ENCODE results near the gene TTLL12.

The TTLL12 gene

DNA sequence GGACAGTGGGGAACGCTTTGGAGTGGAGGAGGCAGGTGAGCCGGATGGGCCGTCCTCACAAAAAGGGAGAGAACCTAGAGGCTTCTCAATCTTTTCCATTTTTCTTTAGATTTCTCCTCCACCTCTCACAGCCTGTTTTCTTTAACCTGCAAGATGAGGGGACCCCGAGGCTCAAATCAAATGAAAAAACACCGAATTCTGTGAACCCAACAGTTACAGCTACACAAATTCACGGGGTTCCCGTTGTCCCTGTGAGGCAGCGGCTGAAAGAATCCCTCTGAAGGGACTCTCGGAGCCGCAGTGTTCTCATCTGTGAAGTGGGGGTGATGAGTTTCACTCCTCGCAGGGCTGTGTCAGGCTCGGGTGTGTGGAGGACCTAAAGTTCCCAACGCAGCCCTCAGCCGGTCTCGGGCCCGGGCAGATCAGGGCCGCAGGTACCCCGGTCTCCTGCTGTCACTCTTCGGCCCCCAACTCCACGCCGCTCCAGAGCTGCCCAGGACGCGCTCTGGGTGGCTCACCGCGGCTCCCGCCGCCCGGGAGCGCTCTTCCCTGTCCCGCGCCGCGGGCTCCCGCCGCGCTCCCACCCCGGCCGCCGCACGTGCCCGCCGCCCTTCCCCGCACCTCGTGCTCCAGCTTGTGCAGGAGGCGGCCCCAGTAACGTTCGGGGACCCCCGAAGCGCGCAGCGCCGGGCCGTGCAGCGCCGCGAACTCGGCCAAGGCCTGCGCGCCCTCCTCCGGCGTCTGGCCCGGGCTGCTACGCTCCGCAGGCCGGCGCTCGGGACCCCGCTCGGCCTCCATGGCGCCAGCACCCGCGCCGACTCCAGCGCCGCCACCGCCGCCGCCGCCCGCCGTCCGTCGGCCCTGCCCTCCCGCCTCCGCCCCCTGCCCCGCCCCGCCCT, at the start of gene TTLL12:
Gene TTLL12, minus strand, starts transcription at position 863 of the 899 bp plus-strand sequence. Its CDS starts 65 bp downstream, at position 798.
- peak within 1 kb of the TSS; percentile 79 for H3K4me3 ChIP-seq (ENCODE audit: low read depth, low read length)
- TF ChIP-seq, protein P1, sequence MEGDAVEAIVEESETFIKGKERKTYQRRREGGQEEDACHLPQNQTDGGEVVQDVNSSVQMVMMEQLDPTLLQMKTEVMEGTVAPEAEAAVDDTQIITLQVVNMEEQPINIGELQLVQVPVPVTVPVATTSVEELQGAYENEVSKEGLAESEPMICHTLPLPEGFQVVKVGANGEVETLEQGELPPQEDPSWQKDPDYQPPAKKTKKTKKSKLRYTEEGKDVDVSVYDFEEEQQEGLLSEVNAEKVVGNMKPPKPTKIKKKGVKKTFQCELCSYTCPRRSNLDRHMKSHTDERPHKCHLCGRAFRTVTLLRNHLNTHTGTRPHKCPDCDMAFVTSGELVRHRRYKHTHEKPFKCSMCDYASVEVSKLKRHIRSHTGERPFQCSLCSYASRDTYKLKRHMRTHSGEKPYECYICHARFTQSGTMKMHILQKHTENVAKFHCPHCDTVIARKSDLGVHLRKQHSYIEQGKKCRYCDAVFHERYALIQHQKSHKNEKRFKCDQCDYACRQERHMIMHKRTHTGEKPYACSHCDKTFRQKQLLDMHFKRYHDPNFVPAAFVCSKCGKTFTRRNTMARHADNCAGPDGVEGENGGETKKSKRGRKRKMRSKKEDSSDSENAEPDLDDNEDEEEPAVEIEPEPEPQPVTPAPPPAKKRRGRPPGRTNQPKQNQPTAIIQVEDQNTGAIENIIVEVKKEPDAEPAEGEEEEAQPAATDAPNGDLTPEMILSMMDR (IDR thresholded peaks at IDR 0.05; ENCODE audit: borderline replicate concordance, insufficient read depth, low read depth, low read length): no peak

DNA sequence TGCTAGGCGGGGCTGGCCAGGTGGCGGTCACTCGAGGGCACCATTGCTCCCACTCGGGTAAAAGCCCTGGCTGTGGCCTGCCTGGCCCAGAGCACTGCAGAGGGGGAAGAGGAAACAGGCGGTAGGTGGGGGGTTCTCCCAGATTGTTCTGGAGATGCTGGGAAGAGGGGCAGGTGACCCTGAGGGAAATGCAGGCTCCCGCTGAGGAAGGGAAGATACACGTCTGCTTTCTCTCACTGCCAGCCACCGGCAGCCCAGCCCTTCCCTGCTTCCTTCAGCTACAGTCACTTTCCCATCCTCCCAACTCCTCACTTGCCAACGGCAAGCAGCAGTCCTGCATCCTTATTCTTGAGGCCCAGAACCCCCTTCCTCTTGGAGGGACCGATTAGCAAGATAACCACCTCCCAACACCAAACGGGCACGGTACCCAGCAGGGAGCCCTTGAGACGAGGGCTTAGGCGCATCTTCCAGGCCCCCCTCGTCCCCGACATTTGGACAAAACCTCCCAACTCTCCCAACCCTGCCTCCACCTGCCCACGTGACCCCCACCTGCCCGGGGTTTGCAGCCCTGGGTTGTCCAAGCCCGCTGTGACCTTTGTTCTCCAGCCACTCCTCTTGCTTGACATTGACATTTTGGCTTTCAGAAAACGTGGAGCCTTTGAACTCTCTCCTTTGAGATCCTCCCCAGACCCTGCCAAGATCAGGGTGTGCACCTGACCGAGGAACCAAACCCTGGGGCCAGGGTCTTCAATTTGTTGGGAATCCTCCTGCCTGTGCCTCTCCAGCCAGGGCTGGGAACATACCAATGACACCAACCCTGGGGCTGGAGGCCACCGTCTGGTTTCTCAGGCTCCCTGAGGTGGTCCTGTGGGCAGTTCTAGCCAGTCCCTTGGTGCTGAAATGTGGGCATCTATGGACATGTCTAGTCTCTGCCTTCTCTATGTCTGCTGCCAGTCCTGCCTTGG, 48.8 kb upstream of the TTLL12 start:
- TF ChIP-seq, protein P1 (IDR thresholded peaks at IDR 0.05; ENCODE audit: borderline replicate concordance, insufficient read depth, low read depth, low read length): no peak
- no peak overlapping the region for H3K4me3 ChIP-seq (ENCODE audit: low read depth, low read length)

DNA sequence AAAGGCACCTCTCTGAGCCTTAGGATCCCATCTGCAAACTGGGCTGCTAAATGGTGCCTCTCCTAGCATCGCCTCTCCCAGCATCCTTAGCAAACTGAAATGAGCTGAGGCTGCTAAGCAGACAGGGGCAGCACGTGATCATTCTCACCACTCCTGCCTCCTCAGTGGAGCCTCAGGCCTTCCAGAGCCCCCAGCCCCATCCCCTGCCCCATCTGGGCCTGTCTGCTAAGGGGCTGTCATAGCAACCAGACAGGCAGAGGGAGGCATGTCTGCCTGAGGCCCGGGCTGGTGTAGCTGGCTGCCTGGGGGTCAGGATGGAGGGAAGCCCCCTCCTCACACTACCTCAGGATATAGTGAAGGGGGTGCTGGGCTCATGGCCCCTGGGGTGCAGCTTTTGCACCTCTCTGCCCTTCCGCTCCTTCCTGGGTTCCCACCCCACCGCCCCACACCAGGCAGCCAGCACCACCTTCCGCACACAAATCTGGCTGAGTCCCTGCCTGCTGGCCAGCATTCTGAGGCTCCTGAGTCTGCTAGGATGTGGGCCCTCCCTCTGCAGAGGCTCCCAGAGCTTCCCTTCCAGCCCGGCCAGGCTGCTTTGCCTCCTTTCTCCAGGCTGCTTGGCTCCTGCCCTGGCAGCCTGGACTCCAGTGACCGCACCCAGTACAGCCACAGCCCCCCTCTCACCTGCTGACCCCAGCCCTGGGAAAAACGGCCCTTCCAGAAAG, 47.5 kb upstream of the TTLL12 start:
- TF ChIP-seq, protein P1 (IDR thresholded peaks at IDR 0.05; ENCODE audit: borderline replicate concordance, insufficient read depth, low read depth, low read length): no peak
- no peak overlapping the region for H3K4me3 ChIP-seq (ENCODE audit: low read depth, low read length)

DNA sequence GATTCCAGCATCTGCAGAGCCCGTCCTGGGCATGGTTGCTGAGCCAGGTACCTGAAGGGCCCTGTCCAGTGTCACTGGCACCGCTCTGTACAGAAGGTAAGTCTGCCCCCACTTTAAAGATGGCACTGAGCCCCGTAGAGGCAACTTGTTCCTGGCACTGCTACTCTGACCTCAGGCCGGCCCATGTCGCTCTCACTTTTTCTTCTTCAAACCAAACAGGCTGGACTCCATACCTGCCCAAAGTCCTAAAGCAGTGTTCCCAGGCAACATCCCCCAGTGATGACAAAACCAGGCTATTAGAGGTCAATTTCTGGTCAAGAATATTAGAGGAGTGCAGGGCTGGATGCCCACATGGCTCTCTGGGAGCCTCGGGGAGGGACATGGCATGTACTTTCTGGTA, 46.6 kb upstream of the TTLL12 start:
- H3K4me3 ChIP-seq (ENCODE audit: low read depth, low read length): no peak overlapping the region
- TF ChIP-seq, protein P1 (IDR thresholded peaks at IDR 0.05; ENCODE audit: borderline replicate concordance, insufficient read depth, low read depth, low read length): no peak

DNA sequence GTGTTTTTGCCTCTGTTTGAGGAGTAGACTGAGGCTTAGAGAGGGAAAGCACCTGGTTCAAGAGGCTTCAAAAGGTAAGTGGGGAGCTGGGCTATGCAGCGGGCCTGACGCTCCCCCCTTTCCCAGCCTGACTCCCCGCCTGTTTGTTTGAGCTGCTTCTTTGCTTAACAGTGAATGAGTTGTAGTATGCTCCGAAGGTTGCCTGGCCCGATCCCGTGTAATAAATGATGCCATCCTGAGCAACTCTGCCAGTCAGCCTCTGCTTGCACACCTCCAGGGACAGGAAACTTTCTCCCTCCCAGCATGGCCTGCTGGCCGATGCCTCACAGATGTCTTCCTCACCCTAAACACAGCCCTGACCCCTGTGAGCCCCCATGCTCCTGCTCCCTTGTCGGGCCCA, 45.5 kb upstream of the TTLL12 start:
- H3K4me3 ChIP-seq (ENCODE audit: low read depth, low read length): no peak overlapping the region
- TF ChIP-seq, protein P1 (IDR thresholded peaks at IDR 0.05; ENCODE audit: borderline replicate concordance, insufficient read depth, low read depth, low read length): no peak

DNA sequence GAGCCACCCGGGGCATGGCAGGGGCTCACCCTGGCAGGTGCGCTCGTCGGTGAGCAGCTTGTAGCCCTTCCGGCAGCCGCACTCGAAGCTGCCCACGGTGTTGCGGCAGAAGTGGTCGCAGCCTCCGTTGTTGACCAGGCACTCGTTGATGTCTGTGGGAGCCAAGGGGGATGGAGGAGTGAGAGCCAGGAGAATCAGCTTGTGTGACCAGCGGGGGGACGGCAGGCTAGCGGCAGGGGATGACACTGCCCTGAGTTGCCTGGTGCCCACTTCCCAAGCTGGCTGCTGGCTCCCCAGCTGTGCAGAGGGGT, 44.7 kb upstream of the TTLL12 start:
- no peak overlapping the region for H3K4me3 ChIP-seq (ENCODE audit: low read depth, low read length)
- TF ChIP-seq, protein P1 (IDR thresholded peaks at IDR 0.05; ENCODE audit: borderline replicate concordance, insufficient read depth, low read depth, low read length): no peak

All from GM12875 (cell line).